ENCODE measurements around the gene GMCL1.
"Not testable (repeated sequence)": the region's sequence is repeated elsewhere in the genome, so short reads cannot be mapped to it uniquely, and the experiment has no call there.

The GMCL1 gene

DNA sequence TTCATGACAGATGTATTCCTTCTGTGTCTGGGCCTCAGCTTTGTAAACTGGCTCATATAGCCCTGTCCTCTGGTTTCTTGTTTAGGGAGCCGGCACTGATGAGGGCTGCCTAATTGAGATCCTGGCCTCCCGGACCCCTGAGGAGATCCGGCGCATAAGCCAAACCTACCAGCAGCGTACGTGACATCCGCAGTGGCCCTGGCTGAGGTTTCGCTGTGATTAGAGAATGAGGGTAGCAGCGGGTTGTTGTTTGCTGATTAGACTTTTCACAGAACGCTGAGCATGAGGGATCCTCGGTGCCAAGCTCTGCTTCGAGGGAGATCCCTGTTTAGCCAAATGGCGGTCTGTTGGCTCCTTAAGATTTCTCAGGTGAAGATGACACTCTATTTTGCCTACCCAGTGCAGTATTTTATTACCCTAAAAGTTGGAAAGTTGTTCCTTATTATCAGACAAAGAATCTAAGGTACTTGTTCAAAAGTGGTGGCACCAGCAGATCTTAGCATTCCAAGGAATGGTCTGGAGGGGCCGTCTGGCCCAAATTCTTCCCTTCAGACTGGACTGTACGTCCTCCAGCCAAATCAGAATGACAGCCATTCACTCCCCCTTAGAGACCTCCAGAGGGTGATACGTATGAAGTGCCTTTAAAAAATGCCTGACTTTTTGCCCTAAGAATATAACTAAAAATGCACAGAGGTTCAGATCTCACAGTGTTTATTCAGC, 21.5 kb upstream of the GMCL1 start:
- DNase-seq (ENCODE audit: low read depth in 2 of 2) = no peak

DNA sequence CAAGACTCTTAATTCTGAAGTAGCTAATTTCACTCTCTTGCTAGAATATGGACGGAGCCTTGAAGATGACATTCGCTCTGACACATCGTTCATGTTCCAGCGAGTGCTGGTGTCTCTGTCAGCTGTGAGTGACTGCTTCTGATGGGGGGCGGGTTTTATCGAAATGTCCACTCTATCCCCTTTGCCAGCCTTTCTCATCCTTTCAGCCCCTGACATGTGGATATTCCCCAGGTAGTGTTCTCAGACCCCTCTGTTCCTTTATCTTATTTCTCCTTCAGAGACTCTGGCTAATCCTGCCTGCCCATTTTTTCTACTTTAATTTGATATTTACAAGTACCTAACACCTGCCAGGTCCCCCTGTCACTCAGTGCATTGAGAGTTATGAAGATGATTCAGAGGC, 18.9 kb upstream of the GMCL1 start:
- no peak for DNase-seq (ENCODE audit: low read depth in 2 of 2)

DNA sequence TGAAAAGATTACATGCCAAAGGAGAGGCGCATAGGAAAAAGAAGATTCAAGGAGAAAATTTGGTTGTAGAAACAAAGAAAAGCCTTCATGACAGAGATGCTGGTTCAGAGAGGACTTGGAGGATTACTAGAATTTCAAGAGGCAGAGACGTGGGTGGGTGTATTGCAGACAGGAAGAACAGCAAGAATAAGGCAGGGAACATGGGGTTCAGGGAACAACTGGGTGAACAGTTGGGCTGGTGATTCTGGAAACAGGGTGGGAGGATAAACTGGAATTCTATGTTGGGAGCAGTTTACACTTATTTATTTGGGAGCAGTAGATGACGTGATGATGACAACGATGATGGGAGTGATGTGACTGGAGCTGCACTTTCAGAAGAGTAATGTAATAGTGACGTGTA, 18.4 kb upstream of the GMCL1 start:
- no peak for DNase-seq (ENCODE audit: low read depth in 2 of 2)

DNA sequence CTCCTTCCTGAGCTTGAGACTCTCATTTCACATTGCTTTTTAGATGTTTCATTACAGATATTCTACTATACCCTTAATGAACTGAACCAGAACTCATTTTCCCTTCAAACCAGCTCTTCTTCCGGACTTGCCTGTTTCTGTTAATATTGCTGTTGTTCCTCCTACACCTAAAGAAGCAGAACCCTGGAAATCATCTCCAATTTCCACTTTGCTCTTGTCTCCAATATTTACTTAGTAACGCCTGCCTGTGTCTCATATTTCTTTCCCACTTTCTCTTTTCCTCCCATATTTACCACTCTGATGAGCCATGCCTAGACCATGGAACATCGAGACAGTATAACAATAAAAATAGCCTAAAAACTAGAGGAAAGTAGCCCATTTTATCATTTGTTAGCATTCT, 17.9 kb upstream of the GMCL1 start:
- DNase-seq (ENCODE audit: low read depth in 2 of 2) = no peak

DNA sequence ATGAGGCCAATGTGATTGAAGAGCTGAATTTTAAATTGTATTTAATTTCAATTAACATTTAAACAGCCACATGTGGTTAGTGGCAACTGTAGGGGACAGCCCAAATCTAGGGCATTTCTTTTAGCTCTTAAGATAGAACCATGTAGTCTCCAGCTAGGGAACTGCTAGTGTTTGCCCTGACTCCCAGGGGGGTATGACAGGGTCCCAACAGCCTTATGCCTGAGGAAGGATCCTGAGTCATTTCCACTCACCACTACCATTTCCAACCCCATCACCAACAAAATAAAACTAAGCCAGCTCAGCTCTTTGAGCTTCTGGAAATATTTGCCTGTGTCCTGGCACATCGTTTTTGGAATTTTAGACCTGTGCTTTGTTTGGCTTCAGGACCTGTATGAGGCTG, 13.7 kb upstream of the GMCL1 start:
- no peak for DNase-seq (ENCODE audit: low read depth in 2 of 2)

DNA sequence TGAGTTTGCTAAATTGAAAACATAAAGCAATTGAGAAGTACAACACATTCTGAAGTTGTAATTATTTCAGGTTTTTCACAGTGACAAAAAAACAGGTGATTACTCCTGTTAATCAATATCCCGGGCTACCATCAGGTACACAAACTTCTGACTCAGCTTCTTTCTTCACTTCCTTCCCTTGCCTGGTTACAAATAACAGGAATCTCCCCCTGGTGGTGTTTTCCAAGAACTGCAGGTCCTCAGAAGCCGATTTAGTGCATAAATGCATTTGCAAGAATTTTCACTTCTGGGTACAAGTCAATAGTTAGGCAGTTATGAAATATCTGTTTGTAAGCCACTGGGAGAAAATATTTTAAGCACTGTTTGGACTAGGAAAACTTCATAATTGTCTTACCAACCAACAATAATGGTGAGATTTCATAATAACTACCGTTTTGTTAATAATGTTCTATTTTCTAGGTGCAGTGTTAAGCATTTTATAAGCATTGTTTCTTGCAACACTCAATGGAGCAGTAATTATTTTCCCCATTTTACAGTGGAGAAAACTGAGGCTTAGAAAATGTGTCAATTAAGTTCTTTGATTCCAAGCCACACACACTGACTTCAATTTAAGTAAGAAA, 12.4 kb upstream of the GMCL1 start:
- peak; percentile 36 to 48 for DNase-seq (ENCODE audit: low read depth in 2 of 2)

DNA sequence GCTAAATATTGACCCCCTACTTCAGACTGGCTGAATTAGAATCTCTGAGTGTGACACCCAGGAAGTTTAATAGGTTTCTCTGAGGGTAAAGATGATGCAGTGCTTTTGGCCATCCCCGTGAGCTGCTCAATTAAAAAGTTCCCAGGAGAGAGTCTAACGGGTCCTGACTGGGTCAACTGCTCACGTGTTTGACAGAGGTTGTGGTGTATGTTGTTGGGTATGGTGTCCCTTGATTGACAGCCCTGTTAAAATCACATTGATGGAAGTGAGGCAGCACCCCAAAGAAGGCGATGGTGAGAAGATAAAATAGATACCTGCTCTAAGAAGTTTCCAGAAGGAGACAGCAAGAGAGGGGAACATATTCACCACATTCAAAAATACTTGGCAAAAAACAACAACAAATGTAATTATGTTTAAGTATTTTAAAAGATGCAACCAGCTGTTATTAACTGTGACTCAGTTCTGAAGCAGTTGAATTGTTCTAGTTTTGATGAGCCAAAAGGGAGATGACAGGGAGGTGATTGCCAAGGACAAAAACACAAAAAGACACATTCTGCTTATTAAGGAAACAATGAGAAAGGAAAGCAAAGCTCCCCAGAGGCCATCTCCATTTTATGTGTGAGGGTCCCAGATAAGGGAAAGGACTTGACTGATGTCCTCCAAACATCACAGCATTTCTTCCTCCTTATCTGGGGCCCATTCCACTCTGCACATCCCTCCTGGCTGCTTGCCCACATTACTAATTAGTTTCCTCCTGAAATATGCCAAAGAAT, 11.5 kb upstream of the GMCL1 start:
- DNase-seq (ENCODE audit: low read depth in 2 of 2) = no peak

DNA sequence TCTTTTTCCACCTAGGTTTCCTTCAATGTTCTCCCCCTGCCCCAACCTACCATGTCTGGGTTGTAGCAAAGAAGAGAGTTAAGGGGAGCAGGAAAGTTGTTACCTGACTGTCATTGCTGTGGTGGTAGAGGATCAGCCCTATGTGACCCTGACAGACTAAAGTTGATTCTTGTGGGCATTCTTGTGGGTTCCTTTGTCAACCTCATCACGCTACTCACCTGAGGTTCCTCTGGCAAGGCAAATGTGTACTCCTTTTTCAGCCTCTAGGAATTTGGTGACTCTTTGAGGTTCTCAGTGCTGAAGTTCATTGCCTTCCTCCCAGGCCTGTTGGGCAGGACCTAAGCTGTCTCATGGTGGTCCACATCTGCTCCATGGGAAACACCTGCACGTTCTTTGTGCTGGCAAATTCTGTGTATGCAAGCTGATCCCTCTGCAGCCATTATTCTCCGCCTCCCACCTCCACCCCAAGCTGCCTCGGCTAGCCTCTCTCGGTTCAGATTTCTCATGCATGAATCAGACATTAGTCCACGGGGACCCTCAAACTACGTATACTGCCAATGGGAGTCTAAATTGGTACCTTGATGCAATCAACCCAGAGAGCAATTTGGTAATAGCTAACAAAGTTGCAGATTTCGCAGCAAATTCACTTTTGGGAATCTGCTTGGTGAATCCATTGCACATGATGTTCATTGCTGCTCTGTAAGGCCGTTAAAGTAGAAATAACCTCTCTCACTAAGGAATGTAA, 1.5 kb upstream of the GMCL1 start:
- DNase-seq (ENCODE audit: low read depth in 2 of 2) = no peak

DNA sequence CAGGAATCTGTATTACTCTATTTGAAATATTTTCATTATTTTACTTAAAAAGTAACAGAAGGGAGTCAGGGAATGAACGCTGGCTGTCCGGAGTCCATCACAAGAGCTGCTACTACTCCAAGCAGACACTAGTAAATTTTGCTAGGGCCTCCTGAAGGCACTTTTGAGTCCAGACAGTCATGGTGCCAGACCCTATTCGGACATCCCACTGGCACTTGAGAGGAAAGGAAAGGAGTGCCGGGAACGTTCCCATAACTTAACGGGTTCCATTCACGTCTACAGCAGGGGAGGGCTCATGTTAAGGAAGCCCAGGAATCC, 563 bp upstream of the GMCL1 start:
- DNase-seq (ENCODE audit: low read depth in 2 of 2) = no peak

DNA sequence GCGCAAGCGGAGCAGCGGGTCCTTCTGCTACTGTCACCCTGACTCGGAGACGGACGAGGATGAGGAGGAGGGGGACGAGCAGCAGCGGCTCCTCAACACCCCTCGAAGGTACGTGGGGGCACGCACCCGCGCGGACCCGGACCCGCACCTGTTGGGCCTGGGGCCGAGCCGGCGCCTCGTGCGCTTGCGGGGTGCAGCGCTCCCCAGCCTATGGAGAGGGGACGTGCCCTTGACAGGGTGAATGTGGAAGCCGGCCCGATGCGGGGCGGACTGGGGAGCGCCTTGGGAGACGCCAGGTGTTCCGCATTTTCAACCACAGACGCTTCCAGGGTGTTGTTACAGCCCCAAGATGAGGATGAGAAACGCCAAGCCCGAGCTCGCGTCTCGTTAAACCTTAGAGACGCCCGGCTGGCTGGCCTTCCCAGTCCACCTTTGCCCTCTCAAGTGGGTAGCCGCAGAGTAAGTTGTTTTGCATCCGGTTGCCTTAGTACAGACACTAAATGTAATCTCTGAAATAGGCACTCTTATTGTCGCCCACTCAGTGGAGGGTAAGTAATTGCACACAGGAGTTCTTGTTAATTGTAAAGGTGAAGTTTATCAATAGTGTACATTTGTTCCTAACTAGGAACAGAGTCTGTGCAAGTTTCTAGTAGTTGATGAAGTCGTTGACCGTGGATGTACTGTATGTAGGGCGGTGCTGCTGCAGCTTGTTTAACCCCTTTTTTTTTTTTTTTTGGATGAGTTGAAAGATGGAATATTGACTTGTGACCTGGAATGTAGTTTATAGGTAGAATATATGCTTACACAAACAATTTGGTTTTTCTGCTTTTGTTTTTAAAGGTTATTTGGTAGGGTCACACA, 815 bp downstream of the GMCL1 start:
- peak; percentile 11 to 24 for DNase-seq (ENCODE audit: low read depth in 2 of 2)

DNA sequence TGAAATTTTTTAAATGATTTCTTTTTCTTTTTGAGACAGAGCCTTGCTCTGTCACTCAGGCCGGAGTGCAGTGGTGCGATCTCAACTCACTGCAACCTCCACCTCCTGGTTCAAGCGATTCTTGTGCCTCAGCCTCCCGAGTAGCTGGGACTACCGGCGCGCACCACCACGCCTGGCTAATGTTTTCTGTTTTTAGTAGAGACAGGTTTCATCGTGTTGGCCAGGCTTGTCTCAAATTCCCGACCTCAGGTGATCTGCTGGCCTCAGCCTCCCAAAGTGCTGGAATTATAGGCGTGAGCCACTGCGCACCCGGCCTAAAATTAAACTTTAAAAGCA, 1.4 kb downstream of the GMCL1 start:
- not testable (repeated sequence) for DNase-seq (ENCODE audit: low read depth in 2 of 2)

DNA sequence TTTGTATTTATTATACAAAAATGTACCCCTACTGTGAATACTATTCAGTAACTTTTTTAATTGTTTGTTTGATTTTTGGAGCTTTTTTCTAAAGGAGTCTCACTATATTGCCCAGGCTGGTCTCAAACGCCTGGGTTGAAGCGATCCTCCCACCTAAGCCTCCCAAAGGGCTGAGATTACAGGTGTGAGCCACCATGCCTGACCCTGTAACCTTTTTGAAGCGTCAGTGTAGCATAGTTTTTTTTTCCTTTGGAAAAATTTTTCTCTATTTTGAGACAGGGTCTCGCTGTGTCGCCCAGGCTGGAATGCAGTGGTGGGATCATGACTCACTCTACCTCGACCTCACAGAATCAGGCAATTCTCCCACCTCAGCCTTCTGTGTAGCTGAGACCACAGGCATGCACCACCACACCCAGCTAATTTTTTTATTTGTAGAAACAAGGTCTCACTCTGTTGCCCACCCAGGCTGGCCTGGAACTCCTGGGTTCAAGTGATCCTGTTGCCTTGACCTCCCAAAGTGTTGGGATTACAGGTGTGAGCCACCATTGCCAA, 2.0 kb downstream of the GMCL1 start:
- no peak for DNase-seq (ENCODE audit: low read depth in 2 of 2)

DNA sequence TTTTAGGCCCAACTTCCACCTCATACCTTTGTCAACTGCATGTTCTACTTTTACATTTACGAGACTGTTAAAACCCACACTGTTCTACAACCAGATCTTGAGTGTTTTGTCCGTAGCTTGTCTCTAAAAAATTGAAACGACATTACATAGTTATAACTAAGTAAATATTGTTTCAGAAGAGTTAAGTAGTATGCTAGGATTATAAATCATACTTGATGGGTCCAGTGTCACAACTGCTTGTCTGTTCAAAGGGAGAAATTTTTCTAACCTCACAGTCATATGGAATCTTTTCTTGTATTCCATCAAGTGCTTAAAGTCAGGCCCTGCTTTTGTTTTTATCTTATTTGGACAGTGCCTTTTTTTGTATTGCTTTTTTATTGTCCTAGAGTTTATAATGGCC, 4.3 kb downstream of the GMCL1 start:
- DNase-seq (ENCODE audit: low read depth in 2 of 2) = no peak

DNA sequence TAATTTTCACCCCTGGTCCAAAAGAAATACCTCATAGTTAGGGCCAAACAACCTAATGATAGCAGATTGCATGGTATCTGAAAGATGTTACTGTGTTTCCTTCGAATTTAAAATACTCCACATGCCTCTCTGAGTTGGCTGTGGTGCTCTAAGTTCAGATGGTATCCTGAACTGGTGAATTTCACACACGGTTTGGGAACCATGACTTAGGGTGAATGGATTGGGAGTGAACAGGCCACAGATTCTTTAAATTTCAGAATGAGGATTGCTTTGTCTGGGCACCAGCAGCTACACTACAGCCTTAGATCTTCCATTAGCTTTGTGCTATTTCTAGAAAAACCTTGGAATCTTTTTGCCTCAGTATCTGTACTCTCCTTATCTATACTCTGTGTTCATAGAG, 6.2 kb downstream of the GMCL1 start:
- DNase-seq (ENCODE audit: low read depth in 2 of 2) = no peak

DNA sequence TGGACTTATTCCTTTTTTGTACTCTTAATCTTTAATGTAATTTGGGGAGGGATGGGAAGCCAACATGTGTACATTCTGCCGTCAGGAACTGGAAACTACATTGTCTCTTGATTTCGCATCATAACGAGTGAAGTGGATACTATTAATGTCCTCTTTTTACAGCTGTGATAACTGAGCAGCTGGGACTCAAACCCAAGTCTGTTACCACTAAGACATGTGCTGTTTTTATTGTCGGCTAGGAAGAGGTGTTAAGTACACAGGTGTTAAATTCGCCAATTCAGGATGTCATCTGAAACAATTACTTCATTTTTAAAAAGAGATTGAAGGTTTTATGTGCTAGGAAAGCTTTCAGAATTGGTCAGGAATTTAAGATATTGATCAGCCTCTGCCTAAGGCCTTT, 6.9 kb downstream of the GMCL1 start:
- DNase-seq (ENCODE audit: low read depth in 2 of 2) = no peak

DNA sequence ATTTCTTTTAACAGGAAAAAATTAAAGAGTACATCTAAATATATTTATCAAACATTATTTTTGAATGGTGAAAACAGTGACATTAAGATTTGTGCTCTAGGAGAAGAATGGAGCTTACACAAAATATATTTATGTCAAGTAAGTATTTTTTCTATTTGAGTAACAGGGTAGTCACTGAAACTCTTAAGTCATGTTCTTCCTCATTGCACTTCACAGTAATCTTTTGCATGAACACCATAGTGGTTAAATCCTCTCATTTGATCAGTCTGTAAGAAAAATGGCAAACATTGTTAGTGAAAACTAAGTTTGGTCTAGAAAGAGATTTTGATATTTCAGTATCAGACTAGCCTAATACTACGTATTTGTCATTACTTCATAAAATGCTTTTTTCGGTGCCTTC, 8.1 kb downstream of the GMCL1 start:
- no peak for DNase-seq (ENCODE audit: low read depth in 2 of 2)

DNA sequence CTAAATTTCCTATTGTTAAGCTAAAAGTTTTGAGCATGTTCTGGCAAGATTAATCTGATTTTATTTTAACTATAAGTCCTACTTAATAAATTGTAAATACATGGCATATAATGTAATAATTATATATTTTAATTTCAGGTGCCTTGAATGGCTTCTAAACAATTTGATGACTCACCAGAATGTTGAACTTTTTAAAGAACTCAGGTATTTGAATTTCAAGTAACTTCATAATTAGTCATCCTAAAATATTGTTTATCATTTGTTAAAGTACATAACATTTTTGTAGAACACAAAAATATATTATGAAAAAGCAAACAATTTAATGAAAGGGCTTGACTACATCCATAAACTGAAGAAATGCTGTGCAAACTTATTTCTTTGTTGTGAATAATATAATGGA, 14.5 kb downstream of the GMCL1 start:
- no peak for DNase-seq (ENCODE audit: low read depth in 2 of 2)

DNA sequence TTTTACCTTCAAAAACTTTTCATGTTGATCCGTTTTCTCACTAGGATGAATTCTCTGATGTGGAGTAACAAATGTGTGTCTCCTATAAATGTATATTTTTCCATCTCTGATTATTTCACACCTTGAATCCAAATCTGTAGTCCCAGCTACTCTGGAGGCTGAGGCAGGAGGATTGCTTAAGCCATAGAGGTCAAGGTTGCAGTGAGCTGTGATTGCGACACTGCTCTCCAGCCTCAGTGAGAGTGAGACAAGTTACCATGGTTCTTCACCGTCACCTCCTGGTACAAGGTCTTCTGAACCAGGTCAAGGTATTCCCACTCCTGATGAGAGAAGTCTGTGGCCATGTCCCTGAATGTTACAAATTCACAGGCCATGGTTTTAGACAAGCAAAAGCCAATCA, 15.1 kb downstream of the GMCL1 start:
- no peak for DNase-seq (ENCODE audit: low read depth in 2 of 2)

DNA sequence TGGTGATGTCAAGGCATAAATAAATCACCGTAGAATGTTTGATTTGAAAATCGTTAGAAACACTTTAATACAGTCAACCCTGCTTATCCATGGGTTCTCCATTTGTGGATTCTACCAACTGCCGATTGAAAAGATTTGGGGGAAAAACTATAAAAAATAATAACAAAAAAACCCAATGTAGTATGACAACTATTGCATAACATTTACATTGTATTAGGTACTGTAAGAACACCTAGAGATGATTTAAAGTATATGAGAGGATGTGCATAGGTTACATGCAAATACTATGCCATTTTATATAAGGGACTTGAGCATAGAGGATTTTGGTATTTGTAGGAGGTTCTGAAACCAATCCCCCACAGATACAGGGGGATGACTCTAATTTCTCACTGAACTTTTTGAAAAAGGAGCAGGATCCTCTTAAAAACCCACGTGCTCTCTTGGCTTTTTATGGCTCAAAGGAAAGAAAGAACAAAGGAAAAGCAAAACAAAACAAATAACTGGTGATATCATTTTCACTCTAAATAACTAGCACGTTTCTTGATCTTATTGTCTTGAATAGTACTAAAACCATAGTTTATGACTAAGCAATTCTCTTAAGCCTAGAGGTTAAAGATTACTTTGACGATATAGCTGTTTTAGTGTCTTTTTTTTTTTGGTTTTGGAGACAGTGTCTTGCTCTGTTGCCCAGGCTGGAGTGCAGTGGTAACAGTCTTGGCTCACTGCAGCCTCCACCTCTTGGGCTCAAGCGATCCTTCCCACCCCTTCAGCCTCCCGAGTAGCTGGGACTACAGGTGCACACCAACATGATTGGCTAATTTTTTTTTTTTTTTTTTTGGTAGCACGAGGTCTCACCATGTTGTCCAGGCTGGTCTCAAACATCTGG, 17.0 kb downstream of the GMCL1 start:
- no peak for DNase-seq (ENCODE audit: low read depth in 2 of 2)

DNA sequence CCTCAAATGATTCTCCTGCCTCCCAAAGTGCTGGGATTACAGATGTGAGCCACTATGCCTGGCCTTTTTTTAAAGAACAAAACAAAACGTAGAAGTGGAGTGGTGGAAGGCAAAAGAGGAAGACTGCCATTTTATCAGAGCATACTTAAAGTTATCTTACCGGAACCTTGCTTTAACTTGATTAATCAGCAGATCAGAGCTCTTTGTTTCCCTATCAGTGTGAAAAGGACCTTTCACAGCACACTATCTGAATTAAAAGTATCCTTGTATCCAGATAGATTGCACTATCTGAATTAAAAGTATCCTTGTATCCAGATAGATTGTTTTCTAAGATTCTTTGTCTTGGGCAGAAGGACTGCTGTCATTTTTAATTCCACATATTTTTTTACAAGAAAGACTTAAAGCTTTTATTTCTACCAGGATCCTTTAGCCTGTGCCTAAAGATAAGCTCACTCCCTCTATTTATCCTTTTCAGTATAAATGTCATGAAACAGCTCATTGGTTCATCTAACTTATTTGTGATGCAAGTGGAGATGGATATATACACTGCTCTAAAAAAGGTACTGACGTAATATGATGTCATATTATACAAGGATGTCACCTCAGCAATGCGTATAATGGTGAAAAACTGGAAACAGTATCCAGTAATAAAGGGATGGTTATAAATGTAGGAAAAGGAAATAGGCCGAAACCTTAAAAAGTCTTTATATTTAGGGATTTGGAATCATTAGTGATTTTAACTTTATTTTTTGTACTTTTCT, 17.8 kb downstream of the GMCL1 start:
- no peak for DNase-seq (ENCODE audit: low read depth in 2 of 2)

All from stimulated activated CD8-positive, alpha-beta memory T cell treated with anti-CD3 and anti-CD28 coated beads, Interleukin-15, amount 100 ng/mL, for 48 hours (primary cell).